ENCODE measurements around the gene TBC1D12.

The TBC1D12 gene

GRCh38 chr10:94440096-94440495 is 37.8 kb downstream of the TBC1D12 start:
- no peak for DNase-seq (ENCODE audit: extremely low read depth, low read depth)
- no peak for TF ChIP-seq CTCF (IDR thresholded peaks at IDR 0.05; ENCODE audit: low read depth, low read length, missing control alignments)
- no peak overlapping the region for H3K4me3 ChIP-seq (replicated peaks; ENCODE audit: low read depth, low read length)

- no peak overlapping the region for H3K4me3 ChIP-seq (replicated peaks; ENCODE audit: low read depth, low read length)
- no peak for DNase-seq (ENCODE audit: extremely low read depth, low read depth)
- no peak for TF ChIP-seq CTCF (IDR thresholded peaks at IDR 0.05; ENCODE audit: low read depth, low read length, missing control alignments)
These were observed 40.7 kb downstream of the TBC1D12 start for GRCh38 chr10:94443047-94443446.

GRCh38 chr10:94443549-94443948 is 41.2 kb downstream of the TBC1D12 start:
- TF ChIP-seq CTCF (IDR thresholded peaks at IDR 0.05; ENCODE audit: low read depth, low read length, missing control alignments), result no peak
- no peak overlapping the region for H3K4me3 ChIP-seq (replicated peaks; ENCODE audit: low read depth, low read length)
- no peak for DNase-seq (ENCODE audit: extremely low read depth, low read depth)

- no peak for DNase-seq (ENCODE audit: extremely low read depth, low read depth)
- no peak for TF ChIP-seq CTCF (IDR thresholded peaks at IDR 0.05; ENCODE audit: low read depth, low read length, missing control alignments)
- H3K4me3 ChIP-seq (replicated peaks; ENCODE audit: low read depth, low read length), result no peak overlapping the region
These were observed 48.4 kb downstream of the TBC1D12 start for GRCh38 chr10:94450782-94451181.

GRCh38 chr10:94451883-94452519 is 49.7 kb downstream of the TBC1D12 start:
- no peak overlapping the region for H3K4me3 ChIP-seq (replicated peaks; ENCODE audit: low read depth, low read length)
- no peak for DNase-seq (ENCODE audit: extremely low read depth, low read depth)
- no peak for TF ChIP-seq CTCF (IDR thresholded peaks at IDR 0.05; ENCODE audit: low read depth, low read length, missing control alignments)

- H3K4me3 ChIP-seq (replicated peaks; ENCODE audit: low read depth, low read length), result no peak overlapping the region
- no peak for DNase-seq (ENCODE audit: extremely low read depth, low read depth)
- no peak for TF ChIP-seq CTCF (IDR thresholded peaks at IDR 0.05; ENCODE audit: low read depth, low read length, missing control alignments)
These were observed 54.6 kb downstream of the TBC1D12 start for GRCh38 chr10:94456942-94457341.

GRCh38 chr10:94459385-94459784 is 57.0 kb downstream of the TBC1D12 start:
- H3K4me3 ChIP-seq (replicated peaks; ENCODE audit: low read depth, low read length), result no peak overlapping the region
- no peak for TF ChIP-seq CTCF (IDR thresholded peaks at IDR 0.05; ENCODE audit: low read depth, low read length, missing control alignments)
- DNase-seq (ENCODE audit: extremely low read depth, low read depth), result no peak

Measured in HFF-Myc (cell line).